GM18873 (cell line): ENCODE results near the gene EML6.
"Not testable (repeated sequence)": the region's sequence is repeated elsewhere in the genome, so short reads cannot be mapped to it uniquely, and the experiment has no call there.

Experiments used
- ATAC-seq: cut with Tn5 transposase; IDR thresholded peaks from one replicate; pipeline ENCODE4 v1.9.1; 2021; ENCODE audit warnings: mild to moderate bottlenecking, moderate library complexity, moderate number of reproducible peaks; ENCODE audit not compliant: unreplicated experiment, low FRiP score

The EML6 gene

DNA sequence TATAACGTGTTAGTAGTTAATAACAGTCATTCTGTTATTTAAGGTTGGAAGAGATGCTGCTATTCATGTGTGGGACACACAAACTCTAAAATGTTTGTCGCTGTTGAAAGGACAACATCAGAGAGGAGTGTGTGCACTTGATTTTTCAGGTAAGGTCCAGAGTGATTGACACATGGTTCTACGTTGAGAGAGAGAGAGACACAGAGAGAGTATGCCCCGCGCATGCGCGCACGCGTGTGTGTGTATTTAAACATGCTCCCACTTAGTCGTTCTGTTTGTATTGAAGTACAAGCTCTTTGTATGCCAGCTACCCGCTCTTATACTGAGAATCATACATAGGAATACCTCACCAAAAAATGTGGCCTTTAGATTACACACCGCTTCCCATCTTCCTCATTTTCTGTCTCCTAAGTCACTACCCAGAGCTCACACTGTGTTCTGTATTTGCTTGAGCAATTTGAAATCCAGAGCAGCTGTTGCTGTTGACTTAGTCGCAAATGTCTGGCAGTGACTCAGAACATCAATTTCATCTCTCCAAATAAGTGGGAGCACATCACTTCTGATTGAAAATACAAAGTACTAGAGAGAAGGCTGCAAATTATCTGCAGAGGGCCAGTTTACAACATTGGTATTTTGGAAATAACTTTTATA lies 148.1 kb downstream of the EML6 start:
- no peak for ATAC-seq

DNA sequence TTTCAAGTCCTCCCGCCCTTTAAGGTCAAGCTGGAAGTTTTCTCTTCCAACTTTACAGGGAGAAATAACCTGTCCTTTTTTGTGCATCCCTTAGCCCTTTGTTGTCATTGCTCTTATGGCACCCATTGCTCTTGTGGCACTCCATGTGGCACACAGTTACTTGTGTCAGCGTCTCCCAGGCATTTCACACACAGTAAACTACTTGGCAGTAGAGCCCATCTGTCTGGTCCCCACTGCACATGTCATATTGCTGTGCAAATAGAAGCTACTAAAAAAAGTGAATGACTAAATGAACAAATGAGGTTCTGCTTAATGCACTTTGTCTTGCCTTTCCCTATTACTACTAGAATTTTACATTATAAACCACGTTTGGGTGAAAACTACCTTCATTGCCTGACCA lies 149.3 kb downstream of the EML6 start:
- ATAC-seq = no peak

DNA sequence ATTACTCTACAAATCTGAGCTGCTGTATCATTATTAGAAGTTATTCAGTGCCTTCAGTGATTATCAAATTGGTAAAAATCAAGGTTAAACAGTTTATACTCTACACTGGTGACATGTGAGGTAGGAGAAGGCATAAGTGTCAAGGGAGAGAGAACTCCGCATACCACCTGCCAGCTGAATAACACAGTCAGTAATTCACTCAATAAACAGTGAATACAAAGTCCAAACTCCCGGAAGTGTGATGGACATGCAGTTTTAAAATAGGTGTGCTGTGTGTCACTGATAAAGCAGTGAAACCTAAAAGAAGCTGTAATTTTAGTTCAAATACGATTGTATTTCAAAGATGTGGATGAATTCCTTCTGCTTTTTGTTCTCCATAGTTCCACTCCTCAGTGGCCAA lies 149.8 kb downstream of the EML6 start:
- not testable (repeated sequence) for ATAC-seq

DNA sequence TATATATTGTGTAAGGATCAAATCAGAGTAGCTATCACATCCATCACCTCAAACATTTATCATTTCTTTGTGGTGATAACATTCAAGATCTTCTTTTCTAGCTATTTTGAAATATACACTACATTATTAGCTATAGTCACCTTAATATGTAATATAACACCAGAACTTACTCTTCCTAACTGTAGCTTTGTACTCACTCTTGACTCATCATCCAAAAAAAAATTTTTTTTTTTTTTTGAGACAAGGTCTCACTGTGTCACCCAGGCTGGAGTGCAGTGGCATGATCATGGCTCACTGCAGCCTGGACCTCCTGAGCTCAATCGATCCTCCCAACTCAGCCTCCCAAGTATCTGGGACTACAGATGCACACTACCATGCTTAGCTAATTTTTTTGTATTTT lies 153.3 kb downstream of the EML6 start:
- ATAC-seq = no peak

DNA sequence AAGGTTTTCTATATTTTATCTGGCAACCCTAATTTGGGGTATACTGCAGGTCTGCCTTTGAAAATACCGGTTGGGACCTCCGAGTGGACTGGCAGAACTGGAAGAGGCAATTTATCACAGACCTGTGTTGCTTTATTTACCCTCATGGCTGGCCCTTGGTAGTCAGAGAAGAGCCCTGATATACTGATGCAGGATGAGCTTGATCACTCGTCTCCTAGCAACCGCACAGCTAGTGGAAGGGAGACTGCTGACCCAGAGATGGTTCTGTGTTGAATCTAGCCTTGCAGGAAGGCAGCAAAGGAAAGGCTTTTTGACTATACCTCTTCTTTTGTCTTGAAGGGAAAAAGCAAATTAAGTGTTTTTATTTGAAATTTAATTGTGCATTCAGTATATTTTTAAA lies 154.7 kb downstream of the EML6 start:
- no peak for ATAC-seq

DNA sequence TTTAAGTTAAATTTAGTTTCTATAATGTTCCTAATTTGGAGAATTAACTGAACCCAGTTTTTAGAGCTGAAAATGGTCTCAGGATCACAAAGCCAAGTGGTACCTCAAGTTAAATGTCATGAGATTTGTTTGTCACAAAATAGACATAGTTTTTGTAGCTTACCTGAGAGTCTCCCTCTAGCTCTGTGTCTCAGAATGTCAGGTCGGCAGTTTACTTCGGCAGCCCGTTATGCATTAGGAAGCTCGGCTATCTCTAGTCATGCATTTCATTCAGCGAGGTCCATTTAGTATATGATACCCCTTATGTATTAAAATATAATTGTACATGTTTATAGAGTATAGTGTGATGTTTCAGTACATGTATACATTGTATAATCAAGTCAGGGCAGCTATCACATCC lies 155.6 kb downstream of the EML6 start:
- no peak for ATAC-seq

DNA sequence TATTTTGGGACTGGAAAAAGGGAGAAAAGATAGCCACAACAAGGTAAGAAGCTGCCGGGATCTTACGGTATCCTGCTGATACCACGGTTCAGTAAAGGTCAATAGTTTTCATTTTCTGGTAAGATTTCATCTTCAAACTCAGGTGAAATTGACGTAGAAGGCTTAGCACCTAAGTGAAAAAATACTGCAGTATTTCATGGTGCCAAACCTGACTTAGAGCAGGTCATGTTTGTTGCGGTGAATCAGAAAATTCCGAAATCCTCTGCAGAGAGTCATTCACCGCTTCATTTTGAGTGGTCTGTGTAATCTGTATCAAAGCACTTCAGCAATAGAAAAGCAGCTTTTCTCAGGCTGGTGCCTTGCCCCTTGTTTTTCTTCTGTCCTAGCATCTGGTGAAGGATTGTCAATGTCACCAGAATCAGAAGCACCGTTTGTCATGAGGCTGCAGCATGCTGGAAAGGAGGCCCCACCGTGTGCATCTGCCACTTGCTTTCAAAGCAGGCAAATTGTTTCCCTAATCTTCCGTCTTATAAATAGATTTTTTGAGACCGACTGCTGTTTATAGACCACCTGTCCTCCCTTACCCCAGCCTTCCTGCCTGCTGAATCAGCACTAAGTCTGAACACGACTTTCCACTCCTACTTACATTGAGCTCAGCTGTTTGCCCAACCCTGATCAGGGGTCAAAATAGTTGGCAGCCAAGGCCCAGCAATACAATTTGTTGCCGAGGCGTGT lies 156.3 kb downstream of the EML6 start:
- ATAC-seq = no peak

DNA sequence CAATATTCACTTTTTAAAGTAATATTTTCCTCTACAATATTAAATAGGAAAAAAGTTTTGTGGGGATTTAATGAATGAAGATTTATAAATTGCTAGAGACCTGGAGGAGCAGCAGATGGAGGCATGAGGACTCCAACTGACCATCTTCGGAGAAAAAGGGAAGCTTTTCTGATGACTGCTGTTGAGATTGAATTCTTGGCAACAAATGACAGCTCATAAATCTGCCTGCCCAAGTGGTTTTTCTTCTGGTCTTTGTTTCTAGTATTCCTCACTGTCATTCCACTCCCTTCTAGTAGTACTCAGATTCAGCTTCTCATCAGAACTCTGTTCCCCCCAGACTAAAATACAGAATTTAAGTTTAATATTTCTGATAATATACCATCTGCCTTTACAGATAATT lies 157.0 kb downstream of the EML6 start:
- ATAC-seq = no peak

DNA sequence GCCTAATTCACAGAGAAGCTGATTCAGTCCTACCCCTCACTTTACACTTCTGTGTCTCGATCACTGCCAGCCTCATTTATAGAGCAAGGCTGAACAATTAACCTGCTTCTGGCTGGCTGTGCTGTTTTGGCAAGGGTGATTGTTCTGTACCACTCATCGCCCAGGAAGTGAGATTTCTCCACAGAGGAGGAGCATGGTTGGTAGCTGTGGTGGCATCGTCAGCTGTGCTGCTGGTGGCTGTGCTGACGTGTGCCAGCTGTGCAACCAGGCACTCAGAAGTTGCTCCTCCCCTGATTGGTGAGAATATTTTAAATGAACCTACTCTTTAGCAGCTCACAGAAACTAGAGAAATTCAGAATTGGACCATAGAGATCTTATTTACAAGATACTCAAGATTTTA lies 158.3 kb downstream of the EML6 start:
- ATAC-seq = no peak

DNA sequence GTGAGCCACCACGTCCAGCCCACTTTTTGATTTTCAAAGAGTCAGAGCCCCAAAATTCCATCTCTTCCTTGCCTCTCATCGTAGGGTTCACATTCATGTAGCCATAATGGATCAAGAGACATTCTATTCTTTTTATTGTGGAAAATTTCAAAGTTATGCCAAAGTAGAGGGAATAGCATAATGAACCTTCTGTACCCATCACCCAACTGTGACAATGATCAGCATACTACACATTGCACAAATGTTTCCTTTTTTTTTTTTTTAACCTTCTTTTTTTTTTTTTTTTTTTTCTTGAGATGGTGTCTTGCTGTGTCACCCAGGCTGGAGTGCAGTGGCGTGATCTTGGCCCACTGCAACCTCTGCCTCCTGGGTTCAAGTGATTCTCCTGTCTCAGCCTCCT lies 162.4 kb downstream of the EML6 start:
- ATAC-seq = no peak

DNA sequence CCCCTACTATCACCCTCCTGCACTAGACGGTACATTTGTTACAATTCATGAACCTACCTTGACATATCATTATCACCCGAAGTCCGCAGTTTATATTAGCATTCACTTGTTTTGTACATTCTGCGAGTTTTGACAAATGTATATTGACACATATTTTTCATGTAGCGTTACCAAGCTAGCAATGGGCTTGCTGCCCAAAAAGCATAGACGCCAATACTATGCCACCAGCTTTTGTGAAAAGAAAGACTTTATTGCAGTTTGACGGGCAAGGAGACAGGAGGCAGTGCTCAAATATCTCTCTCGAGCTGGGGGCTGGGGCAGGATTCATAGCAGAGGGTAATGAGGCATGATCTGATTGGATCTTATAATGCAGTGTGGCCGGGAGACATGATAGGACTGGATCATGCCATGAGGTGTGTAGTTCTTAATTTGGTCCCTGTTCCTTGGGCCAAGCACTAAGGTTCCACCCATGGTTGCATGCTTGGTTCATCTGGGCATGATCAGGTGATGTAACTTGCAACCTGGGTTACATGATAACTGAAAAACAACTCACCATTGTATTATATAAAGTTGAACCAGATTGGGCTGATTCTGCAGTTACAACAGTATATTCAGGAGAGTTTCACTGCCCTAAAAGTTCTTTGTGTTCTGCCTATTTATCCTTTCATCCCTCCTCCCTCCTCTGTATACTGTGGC lies 164.5 kb downstream of the EML6 start:
- ATAC-seq = no peak

DNA sequence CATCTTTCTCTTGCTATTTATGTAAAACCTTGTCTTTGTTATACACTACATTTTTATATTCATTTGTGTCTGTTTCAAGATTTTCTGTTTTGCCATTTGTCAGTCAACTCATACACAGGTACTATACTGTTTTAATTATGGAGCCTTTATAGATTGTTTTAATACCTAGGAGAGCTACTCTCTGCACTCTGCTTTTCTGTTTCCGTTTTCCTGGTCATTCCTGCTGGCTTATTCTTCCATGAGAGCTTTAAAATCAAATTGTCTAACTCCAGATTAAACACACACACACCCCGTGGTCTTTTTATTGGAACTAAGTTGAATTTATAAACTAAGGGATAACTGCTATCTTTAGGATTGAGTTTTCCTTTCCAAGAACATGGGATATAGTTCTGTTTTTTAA lies 165.6 kb downstream of the EML6 start:
- no peak for ATAC-seq

DNA sequence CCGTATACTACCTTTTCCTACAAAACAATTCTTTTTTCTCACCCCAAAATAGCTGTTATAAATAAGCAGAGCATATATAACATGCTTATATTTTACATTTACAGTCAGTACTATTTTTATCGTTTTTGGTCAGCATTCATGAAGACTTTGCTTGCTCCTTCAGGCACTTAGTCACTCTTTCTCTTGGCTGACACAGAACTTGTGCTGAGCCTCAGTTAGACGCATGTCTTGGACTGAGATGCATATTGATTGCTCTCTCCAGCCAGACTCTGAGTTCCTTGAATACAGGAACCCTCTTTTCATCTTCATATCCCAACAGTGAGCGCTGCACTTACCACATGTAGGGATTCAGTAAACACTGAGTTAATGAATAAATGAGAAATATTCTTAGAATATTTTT lies 168.4 kb downstream of the EML6 start:
- no peak for ATAC-seq

DNA sequence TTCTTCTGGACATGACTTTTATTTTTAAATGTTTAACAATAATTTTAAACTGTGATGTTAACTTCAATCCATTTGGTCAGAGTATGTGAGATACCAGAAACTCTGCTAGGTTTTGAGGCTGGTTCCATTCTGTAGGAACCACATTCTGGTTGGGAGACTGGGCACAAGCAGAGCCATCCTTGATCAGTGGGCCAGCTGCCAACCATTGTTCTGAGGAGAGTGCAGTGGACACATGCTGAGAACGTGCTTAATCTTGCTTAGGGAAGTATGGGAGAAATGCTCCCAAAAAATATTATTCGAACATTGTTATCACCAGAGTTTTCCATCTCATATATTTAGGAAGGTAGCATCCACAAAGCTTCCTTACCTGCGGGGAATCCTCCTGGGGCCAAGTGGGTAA lies 171.0 kb downstream of the EML6 start:
- no peak for ATAC-seq

DNA sequence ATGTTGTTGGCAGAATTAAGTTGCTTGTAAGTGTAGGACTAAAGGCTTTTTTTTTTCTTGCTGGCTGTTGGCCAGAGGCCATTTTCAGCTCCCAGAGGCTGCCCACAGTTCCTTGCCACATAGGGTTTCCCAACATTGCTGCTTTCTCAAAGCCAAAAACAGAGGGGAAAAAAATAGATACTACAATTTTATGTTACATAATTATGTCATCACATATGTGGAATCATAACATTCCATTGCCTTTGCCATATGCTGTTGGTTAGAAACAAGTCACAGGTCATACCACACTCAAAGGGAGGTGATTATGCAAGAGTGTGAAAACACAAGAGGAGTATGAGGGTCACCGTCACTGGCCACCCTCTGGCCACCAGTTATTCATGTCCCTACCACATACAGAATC lies 172.3 kb downstream of the EML6 start:
- no peak for ATAC-seq

DNA sequence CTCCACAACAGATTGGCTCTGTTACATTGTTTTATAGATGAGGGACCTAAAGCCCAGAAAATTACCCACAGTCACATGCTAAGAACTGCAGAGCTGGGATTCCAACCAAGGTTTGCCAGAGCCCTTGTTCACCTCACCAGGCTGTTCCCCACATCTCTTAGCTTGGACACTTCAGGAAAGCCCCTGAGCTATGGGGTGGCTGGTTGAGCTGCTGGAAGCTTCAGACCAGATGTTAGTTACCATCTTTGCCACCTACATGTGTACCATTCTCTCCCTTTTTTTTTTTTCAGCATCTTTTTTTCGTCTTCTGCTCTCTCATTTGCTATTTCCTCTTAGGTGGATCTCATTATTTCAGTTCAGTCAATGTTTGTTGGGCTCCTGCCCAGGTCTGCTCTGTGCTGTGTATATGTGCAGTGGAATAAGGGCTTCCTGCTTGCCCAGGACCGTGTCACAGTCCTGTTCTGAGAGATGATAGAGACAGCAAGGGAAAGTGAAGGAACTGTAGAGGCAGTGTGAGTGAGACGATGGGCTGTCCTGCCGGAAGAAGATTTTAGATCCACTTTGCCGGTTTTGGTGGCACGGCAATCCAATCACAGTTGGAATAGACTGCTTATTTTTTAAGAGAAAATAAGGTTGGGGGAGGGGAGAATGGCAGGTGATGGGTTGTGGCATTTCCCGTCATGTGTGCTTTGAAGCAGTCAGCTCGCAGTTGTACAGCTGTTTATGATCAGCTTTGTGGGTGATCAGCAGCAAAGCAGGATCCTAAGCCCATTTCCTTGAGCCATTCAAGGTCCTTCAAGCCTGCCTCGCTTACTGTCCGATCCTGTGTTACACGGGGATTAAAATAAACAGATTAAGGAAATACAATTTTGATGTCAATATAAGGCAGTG lies 174.2 kb downstream of the EML6 start:
- no peak for ATAC-seq

DNA sequence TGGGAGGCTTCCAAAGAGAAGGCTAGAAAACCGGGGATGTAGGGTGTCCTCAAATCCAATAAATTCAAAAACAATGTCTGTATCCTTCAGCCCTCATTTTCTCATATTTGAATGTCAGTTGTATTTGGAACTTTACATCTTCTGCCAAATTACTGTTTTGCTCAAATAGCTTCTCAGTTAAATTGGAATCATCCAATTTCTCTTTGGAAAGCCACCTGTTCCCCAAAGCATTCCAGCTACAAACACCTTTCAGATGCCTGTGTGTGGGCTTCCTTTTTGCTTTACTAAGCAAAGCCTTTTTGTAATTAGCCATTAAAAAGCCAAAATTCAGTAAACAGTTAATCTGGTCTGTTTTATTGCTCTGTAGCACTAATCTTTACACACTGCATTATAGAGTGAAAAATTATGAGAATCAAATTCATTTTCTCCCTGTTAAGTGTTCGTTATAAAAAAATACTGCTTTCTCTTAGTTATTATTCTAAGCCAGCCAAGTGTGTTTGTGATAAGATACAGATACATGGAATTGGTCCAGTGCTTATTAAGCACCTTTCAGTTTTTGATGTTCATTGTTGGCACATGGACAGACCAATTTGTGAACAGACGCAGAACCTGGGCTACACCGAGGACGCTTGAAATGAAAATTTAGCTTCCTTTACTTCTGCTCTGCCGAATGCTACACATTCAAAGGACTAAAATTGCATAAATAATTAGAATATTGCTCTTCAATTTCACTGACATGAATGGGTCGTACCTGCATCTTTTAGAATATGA lies 175.2 kb downstream of the EML6 start:
- ATAC-seq = no peak

DNA sequence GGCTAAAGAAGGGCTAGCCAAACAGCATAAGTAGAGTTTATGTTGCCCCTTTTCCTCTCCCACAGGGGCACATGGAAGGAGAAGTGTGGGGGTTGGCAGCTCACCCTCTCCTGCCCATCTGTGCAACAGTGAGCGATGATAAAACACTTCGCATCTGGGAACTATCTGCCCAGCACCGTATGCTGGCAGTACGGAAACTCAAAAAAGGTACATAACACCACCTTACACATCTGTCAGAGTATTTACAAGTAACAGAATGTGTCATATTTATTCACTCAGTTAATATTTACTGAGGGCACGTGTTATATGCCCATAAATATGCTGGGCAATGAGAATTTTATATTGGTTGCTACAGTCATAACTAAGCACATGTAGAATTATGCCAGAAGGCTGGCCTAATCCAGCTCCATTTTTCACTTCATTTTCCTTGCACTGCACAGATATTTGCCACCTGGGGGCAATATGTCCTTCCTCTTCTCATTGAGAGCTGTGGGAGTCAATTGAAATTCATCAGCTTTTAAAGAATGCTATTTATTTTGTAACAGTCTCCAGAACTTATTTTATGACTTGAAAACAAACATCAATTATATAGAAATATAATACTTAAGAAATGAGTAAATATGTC lies 176.2 kb downstream of the EML6 start:
- no peak for ATAC-seq

DNA sequence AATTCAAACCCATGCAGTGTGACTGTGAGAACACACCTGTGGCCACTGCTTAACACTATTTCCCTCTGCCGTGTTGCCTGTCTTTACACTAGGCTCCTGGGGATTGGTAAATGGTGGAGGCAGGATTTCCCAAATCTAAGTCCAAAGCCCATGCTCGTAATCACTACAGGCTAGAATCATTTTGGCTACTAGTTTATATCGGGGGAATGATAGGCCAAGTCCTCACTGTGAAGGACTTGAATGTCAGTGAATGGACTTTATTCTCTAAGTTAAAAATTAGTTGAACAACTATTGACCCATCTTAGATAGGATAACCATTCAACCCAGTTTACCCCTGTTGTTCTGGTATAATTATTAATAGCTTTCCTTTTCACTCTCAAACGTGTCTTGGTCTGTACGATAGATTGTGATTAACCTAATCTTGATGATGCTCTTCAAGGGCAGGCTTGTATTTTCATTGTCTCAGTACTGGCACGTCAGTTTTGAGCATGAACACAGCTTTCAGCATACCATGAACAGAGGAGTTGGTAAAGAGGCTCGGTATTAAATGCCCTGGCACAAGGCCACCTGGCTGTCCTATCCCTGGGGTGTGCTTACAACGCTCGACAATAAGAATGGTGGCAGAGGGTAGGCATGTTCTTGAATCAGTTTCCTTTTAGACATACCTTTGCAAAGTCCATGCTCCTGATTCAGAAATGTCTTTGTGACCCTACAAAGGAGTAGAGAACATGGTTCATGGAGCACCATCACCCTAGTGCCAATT lies 177.9 kb downstream of the EML6 start:
- no peak for ATAC-seq
